GM23338 (cell line): ENCODE results near the gene GRID2. TPM values are rescaled to one million over a fixed set of nuclear protein-coding genes. Genes with fewer than 3 reads are reported as not detected.

Experiments used
- ATAC-seq: fragments of 200-7000 bp; cut with Tn5 transposase; 3 replicates; pipeline ENCODE4 v1.9.1; 2020
- DNase-seq: peaks from one replicate; pipeline ENCODE4 v3.0.0-alpha.2; 2015; ENCODE audit warnings: low spot score
- H2AFZ ChIP-seq: fragments of 200-600 bp; sonication (generic); 2 replicates; pipeline ENCODE4 v1.8.0; 2016; ENCODE audit warnings: antibody characterized with exemption, mild to moderate bottlenecking, moderate library complexity
- H3F3A ChIP-seq: fragments of 200-600 bp; sonication (generic); replicated peaks from 2 replicates; pipeline ENCODE4 v1.8.0; 2017; ENCODE audit warnings: antibody characterized with exemption, mixed run types, low read depth
- H3K27ac ChIP-seq: fragments of 200-600 bp; sonication (generic); 2 replicates; pipeline ENCODE4 v1.6.1; 2016; ENCODE audit warnings: low read depth
- H3K27me3 ChIP-seq: fragments of 200-600 bp; sonication (generic); 2 replicates; pipeline ENCODE4 v1.8.0; 2016; ENCODE audit warnings: mild to moderate bottlenecking, mixed run types, moderate library complexity; ENCODE audit not compliant: insufficient read depth
- H3K36me3 ChIP-seq: fragments of 200-600 bp; sonication (generic); 2 replicates; pipeline ENCODE4 v1.8.0; 2016; ENCODE audit warnings: mild to moderate bottlenecking; ENCODE audit not compliant: insufficient read depth
- H3K4me1 ChIP-seq: fragments of 200-600 bp; sonication (generic); 2 replicates; pipeline ENCODE4 v1.8.0; 2016; ENCODE audit warnings: mild to moderate bottlenecking, moderate library complexity; ENCODE audit not compliant: insufficient read depth
- H3K4me2 ChIP-seq: fragments of 200-600 bp; sonication (generic); 2 replicates; pipeline ENCODE4 v1.7.1; 2017; ENCODE audit warnings: mixed run types
- H3K4me3 ChIP-seq: fragments of 200-600 bp; sonication (generic); 2 replicates; pipeline ENCODE4 v1.6.1; 2016; ENCODE audit warnings: mixed run types
- H3K79me2 ChIP-seq: fragments of 200-600 bp; sonication (generic); replicated peaks from 2 replicates; pipeline ENCODE4 v1.8.0; 2017; ENCODE audit warnings: mild to moderate bottlenecking; ENCODE audit not compliant: insufficient read depth
- H3K9me2 ChIP-seq: fragments of 200-600 bp; sonication (generic); 2 replicates; pipeline ENCODE4 v1.8.0; 2017; ENCODE audit not compliant: insufficient read depth
- H4K20me1 ChIP-seq: fragments of 200-600 bp; sonication (generic); replicated peaks from 2 replicates; pipeline ENCODE4 v1.8.0; 2017; ENCODE audit warnings: mild to moderate bottlenecking; ENCODE audit not compliant: insufficient read depth
- H3K27ac Mint-ChIP-seq: 2 replicates; pipeline ENCODE4 v1.8.0; 2020; ENCODE audit warnings: inconsistent platforms, mild to moderate bottlenecking, moderate library complexity, mixed read lengths
- H3K27me3 Mint-ChIP-seq: 3 replicates; pipeline ENCODE4 v1.8.0; 2022; ENCODE audit warnings: low read depth, mild to moderate bottlenecking, moderate library complexity, mixed read lengths, inconsistent platforms; ENCODE audit not compliant: insufficient read depth, poor library complexity
- H3K36me3 Mint-ChIP-seq: 3 replicates; pipeline ENCODE4 v1.8.0; 2021; ENCODE audit warnings: low read depth, mild to moderate bottlenecking, inconsistent platforms, moderate library complexity, mixed read lengths
- H3K4me1 Mint-ChIP-seq: 3 replicates; pipeline ENCODE4 v1.8.0; 2020; ENCODE audit warnings: mild to moderate bottlenecking, inconsistent platforms, mixed read lengths
- H3K4me3 Mint-ChIP-seq: 3 replicates; pipeline ENCODE4 v1.8.0; 2021; ENCODE audit warnings: moderate library complexity, mild to moderate bottlenecking, inconsistent platforms, mixed read lengths
- H3K9me3 Mint-ChIP-seq: 3 replicates; pipeline ENCODE4 v1.8.0; 2020; ENCODE audit warnings: moderate library complexity, mild to moderate bottlenecking, inconsistent platforms, mixed read lengths
- EZH2phosphoT487 ChIP-seq: fragments of 200-600 bp; sonication (generic); IDR thresholded peaks from one replicate; pipeline ENCODE4 v1.8.1; 2018; ENCODE audit warnings: antibody characterized with exemption; ENCODE audit not compliant: unreplicated experiment
- JUNB ChIP-seq: IDR thresholded peaks from one replicate; pipeline ENCODE4 v1.6.1; 2016; ENCODE audit warnings: antibody characterized with exemption; ENCODE audit not compliant: unreplicated experiment
- NANOG ChIP-seq: IDR thresholded peaks from 2 replicates; pipeline ENCODE4 v1.6.1; 2016; ENCODE audit warnings: antibody characterized with exemption, borderline replicate concordance
- ZNF331 ChIP-seq: fragments of 250-450 bp; sonication (Bioruptor Pico); IDR thresholded peaks from 2 replicates; pipeline ENCODE4 v1.5.0; 2020; ENCODE audit warnings: low read depth, mild to moderate bottlenecking, moderate library complexity
- polyA plus RNA-seq: library from polyadenylated mRNA; unstranded; fragments of >200 nt; fragmentation: Nextera tagmentation; extraction: Ambion mirVana; gene quantifications from 2 replicates; pipeline ENCODE4 v1.2.1, GENCODE V29; 2016
- total RNA-seq: library from RNA; depleted of rRNA; stranded (reverse); fragments of >200 nt; shearing (Covaris generic); gene quantifications from 2 replicates; pipeline ENCODE4 v1.2.3, GENCODE V29; 2014
- TF ChIP-seq, protein P1 (sequence below), 2 experiments: fragments of 200-600 bp in 1 of 2; sonication (generic) in 1 of 2; conservative IDR thresholded peaks; 2 replicates each; pipeline versions ENCODE4 v1.5.1 to v1.6.1; 2016 to 2017; ENCODE audit warnings: antibody characterized with exemption in 2 of 2, low read depth in 2 of 2, mild to moderate bottlenecking in 2 of 2, moderate library complexity in 1 of 2
- TF ChIP-seq, protein P2 (sequence below): fragments of 250-450 bp; sonication (Bioruptor Pico); IDR thresholded peaks from 2 replicates; pipeline ENCODE4 v1.5.0; 2020; ENCODE audit warnings: mild to moderate bottlenecking, moderate library complexity
- TF ChIP-seq, protein P3 (sequence below): IDR thresholded peaks from 2 replicates; pipeline ENCODE4 v1.6.1; 2016; ENCODE audit warnings: antibody characterized with exemption

GRID2 gene
- total and polyA plus RNA-seq, 2 experiments from 2014 or later = 19.9 to 65.4 TPM

DNA sequence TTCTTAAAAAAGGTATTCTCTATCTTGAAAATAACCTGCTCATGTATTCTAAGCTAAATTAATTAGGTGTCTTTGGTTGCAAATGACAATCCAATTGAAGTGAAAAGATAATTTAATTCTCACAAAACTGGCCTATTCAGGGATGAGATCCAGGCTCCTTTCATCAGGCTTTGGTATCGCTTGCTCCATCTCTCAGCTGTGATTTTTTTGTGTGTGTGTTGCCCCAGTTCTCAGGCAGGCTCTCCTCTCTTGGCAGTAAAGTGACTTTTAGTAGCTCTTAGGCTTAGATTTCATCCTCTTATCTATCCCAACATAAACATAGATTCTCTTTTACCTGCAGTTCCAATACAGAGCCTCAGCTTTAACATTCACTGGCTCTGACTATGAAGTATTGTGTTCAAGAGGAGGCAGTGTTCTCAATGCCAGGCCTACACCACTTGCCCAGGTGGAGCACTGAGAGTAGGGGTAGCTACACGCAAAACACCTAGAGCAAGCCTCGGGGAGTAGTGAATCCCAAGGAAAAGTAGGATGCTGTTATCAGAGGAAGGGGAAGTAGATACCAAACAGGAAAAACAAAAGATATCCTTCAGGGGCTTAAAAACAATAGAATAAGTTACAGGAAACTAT lies 1132.3 kb downstream of the GRID2 start:
- no peaks in the 10 kb centered on the region for H3K4me1 ChIP-seq
- no peaks in the 10 kb centered on the region for H3K36me3 ChIP-seq
- no peaks in the 10 kb centered on the region for H3F3A ChIP-seq
- H3K27ac ChIP-seq = no peak overlapping the region
- DNase-seq = peak; percentile 3
- H4K20me1 ChIP-seq = 0 out of 2 replicates have a peak, but pooled peaks cover 3% of the 10 kb centered on the region
- TF ChIP-seq ZNF331 (CRISPR knock-in tag) (no peak), EZH2phosphoT487 (no peak)
- TF ChIP-seq, protein P1, sequence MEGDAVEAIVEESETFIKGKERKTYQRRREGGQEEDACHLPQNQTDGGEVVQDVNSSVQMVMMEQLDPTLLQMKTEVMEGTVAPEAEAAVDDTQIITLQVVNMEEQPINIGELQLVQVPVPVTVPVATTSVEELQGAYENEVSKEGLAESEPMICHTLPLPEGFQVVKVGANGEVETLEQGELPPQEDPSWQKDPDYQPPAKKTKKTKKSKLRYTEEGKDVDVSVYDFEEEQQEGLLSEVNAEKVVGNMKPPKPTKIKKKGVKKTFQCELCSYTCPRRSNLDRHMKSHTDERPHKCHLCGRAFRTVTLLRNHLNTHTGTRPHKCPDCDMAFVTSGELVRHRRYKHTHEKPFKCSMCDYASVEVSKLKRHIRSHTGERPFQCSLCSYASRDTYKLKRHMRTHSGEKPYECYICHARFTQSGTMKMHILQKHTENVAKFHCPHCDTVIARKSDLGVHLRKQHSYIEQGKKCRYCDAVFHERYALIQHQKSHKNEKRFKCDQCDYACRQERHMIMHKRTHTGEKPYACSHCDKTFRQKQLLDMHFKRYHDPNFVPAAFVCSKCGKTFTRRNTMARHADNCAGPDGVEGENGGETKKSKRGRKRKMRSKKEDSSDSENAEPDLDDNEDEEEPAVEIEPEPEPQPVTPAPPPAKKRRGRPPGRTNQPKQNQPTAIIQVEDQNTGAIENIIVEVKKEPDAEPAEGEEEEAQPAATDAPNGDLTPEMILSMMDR (conservative IDR thresholded peaks at IDR 0.05; ENCODE audit: low read depth in 2 of 2) = peak in 1 of 2 experiments; percentile 38; a peak in 2 of 4 replicates
- no peak overlapping the region for H3K27ac Mint-ChIP-seq
- H3K27me3 Mint-ChIP-seq = no peaks in the 10 kb centered on the region
- no peak overlapping the region for H3K4me3 Mint-ChIP-seq
- peak; percentile 75 for ATAC-seq
- no peaks in the 10 kb centered on the region for H3K27me3 ChIP-seq
- H3K36me3 Mint-ChIP-seq = peaks cover 4% of the 10 kb centered on the region; the same call in 2 of the 3 replicates
- no peak overlapping the region for H3K4me3 ChIP-seq
- H3K9me3 Mint-ChIP-seq = no peaks in the 10 kb centered on the region
- no peaks in the 10 kb centered on the region; the same call in 2 of the 3 replicates for H3K4me1 Mint-ChIP-seq
- H3K79me2 ChIP-seq = no peaks in the 10 kb centered on the region
- no peak overlapping the region for H2AFZ ChIP-seq
- no peaks in the 10 kb centered on the region; the same call in 1 of the 2 replicates for H3K9me2 ChIP-seq
- no peak overlapping the region for H3K4me2 ChIP-seq

DNA sequence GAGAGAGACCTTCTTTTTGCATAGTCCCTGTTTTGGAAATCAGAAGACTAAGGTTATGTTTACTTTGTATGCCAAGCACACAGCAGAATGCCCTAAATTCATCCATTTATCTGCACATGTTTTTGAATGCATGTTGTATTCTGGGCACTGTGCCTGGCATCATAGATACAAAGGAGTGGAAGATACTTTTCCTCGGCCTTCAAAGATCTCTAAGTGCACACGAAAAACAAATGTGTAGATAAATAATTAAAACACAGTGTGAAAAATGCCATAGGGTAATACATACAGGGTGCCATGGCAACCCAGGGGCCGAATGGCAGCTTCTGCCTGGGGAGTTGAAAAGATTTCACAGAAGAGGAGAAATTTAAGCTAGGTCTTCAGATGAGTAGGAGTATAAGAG lies 1134.2 kb downstream of the GRID2 start:
- peaks cover 4% of the 10 kb centered on the region; the same call in 2 of the 3 replicates for H3K36me3 Mint-ChIP-seq
- DNase-seq = no peak

More for the DNA sequence above, 1134.2 kb downstream of the GRID2 start:
- H3K27ac ChIP-seq = no peak overlapping the region
- no peak overlapping the region for H3K4me3 ChIP-seq
- no peak overlapping the region for H3K4me3 Mint-ChIP-seq
- no peak overlapping the region for H3K27ac Mint-ChIP-seq
- no peaks in the 10 kb centered on the region for H3K36me3 ChIP-seq
- no peak overlapping the region for H3K4me2 ChIP-seq
- no peak for ATAC-seq
- H3K27me3 ChIP-seq = no peaks in the 10 kb centered on the region
- peaks cover 4% of the 10 kb centered on the region; the same call in 2 of the 3 replicates for H3K4me1 Mint-ChIP-seq
- no peak overlapping the region for H2AFZ ChIP-seq
- H3F3A ChIP-seq = no peaks in the 10 kb centered on the region
- no peaks in the 10 kb centered on the region; the same call in 1 of the 2 replicates for H3K9me2 ChIP-seq
- TF ChIP-seq JUNB (no peak), NANOG (no peak)
- TF ChIP-seq, protein P2, sequence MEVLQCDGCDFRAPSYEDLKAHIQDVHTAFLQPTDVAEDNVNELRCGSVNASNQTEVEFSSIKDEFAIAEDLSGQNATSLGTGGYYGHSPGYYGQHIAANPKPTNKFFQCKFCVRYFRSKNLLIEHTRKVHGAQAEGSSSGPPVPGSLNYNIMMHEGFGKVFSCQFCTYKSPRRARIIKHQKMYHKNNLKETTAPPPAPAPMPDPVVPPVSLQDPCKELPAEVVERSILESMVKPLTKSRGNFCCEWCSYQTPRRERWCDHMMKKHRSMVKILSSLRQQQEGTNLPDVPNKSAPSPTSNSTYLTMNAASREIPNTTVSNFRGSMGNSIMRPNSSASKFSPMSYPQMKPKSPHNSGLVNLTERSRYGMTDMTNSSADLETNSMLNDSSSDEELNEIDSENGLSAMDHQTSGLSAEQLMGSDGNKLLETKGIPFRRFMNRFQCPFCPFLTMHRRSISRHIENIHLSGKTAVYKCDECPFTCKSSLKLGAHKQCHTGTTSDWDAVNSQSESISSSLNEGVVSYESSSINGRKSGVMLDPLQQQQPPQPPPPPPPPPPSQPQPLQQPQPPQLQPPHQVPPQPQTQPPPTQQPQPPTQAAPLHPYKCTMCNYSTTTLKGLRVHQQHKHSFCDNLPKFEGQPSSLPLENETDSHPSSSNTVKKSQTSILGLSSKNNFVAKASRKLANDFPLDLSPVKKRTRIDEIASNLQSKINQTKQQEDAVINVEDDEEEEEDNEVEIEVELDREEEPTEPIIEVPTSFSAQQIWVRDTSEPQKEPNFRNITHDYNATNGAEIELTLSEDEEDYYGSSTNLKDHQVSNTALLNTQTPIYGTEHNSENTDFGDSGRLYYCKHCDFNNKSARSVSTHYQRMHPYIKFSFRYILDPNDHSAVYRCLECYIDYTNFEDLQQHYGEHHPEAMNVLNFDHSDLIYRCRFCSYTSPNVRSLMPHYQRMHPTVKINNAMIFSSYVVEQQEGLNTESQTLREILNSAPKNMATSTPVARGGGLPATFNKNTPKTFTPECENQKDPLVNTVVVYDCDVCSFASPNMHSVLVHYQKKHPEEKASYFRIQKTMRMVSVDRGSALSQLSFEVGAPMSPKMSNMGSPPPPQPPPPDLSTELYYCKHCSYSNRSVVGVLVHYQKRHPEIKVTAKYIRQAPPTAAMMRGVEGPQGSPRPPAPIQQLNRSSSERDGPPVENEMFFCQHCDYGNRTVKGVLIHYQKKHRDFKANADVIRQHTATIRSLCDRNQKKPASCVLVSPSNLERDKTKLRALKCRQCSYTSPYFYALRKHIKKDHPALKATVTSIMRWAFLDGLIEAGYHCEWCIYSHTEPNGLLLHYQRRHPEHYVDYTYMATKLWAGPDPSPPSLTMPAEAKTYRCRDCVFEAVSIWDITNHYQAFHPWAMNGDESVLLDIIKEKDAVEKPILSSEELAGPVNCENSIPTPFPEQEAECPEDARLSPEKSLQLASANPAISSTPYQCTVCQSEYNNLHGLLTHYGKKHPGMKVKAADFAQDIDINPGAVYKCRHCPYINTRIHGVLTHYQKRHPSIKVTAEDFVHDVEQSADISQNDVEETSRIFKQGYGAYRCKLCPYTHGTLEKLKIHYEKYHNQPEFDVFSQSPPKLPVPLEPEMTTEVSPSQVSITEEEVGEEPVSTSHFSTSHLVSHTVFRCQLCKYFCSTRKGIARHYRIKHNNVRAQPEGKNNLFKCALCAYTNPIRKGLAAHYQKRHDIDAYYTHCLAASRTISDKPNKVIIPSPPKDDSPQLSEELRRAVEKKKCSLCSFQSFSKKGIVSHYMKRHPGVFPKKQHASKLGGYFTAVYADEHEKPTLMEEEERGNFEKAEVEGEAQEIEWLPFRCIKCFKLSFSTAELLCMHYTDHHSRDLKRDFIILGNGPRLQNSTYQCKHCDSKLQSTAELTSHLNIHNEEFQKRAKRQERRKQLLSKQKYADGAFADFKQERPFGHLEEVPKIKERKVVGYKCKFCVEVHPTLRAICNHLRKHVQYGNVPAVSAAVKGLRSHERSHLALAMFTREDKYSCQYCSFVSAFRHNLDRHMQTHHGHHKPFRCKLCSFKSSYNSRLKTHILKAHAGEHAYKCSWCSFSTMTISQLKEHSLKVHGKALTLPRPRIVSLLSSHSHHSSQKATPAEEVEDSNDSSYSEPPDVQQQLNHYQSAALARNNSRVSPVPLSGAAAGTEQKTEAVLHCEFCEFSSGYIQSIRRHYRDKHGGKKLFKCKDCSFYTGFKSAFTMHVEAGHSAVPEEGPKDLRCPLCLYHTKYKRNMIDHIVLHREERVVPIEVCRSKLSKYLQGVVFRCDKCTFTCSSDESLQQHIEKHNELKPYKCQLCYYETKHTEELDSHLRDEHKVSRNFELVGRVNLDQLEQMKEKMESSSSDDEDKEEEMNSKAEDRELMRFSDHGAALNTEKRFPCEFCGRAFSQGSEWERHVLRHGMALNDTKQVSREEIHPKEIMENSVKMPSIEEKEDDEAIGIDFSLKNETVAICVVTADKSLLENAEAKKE (CRISPR knock-in tag) = no peak
- TF ChIP-seq, protein P3, sequence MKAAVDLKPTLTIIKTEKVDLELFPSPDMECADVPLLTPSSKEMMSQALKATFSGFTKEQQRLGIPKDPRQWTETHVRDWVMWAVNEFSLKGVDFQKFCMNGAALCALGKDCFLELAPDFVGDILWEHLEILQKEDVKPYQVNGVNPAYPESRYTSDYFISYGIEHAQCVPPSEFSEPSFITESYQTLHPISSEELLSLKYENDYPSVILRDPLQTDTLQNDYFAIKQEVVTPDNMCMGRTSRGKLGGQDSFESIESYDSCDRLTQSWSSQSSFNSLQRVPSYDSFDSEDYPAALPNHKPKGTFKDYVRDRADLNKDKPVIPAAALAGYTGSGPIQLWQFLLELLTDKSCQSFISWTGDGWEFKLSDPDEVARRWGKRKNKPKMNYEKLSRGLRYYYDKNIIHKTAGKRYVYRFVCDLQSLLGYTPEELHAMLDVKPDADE = no peak
- 0 out of 2 replicates have a peak, but pooled peaks cover 3% of the 10 kb centered on the region for H4K20me1 ChIP-seq
- no peaks in the 10 kb centered on the region for H3K9me3 Mint-ChIP-seq
- H3K79me2 ChIP-seq = no peaks in the 10 kb centered on the region
- H3K4me1 ChIP-seq = no peaks in the 10 kb centered on the region
- H3K27me3 Mint-ChIP-seq = no peaks in the 10 kb centered on the region
